ENCODE data around the gene GSTA4. TPM values are rescaled to one million over a fixed set of nuclear protein-coding genes. Genes with fewer than 3 reads are reported as not detected.

GSTA4 gene
- 30.3 TPM for polyA plus RNA-seq (2013, experiment 1 of 2; ENCODE audit: insufficient read length)
- polyA plus RNA-seq (2013, experiment 2 of 2; ENCODE audit: insufficient read length) = 35.8 TPM

- DNase-seq = peak; percentile 98
These were observed at the start of gene GSTA4 for GRCh38 chr6:52995089-52995912. Gene GSTA4 (minus strand): TSS chr6:52995284. CDS start chr6:52994243, 1,041 bp downstream.

DNA sequence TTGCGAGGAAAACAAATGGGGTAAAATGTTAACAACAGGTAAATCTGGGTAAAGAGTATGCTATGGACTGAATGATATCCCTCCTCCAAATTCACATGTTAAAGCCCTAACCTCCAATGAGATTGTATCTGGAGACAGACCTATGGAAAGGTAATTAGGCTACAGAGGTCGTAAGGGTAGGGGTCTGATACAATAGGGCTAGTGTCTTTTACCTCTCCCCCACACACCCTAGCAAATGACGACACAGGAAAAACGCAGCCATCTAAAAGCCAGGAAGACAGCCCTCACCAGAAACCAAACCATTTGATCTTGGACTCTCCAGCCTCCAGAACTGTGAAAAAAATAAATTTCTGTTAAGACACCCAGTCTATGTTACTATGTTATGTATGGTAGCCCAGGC lies 49.5 kb upstream of the GSTA4 start:
- DNase-seq = no peak

DNA sequence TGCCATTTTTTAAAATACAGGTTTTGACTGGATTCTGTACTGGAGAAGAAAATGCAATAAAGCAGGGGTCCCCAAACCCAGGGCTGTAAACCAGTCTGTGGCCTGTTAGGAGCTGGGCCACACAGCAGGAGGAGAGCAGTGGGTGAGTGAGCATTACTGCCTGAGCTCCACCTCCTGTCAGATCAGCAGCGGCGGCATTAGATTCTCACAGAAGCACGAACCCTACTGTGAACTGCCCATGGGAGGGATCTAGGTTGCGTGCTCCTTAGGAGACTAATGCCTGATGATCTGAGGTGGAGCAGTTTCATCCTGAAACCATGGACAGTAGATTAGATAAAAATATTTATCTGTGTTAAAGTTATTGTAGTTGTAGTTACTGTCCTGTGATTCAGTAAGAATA lies 49.0 kb upstream of the GSTA4 start:
- DNase-seq = peak; percentile 91

GRCh38 chr6:53043581-53043980 lies 48.5 kb upstream of the GSTA4 start:
- peak; percentile 91 for DNase-seq

GRCh38 chr6:53042112-53042511 lies 47.0 kb upstream of the GSTA4 start:
- peak; percentile 96 for DNase-seq

- peak; percentile 88 for DNase-seq
These were observed 46.3 kb upstream of the GSTA4 start for GRCh38 chr6:53041356-53041755.

- DNase-seq = no peak
These were observed 43.5 kb upstream of the GSTA4 start for GRCh38 chr6:53038596-53038995.

DNA sequence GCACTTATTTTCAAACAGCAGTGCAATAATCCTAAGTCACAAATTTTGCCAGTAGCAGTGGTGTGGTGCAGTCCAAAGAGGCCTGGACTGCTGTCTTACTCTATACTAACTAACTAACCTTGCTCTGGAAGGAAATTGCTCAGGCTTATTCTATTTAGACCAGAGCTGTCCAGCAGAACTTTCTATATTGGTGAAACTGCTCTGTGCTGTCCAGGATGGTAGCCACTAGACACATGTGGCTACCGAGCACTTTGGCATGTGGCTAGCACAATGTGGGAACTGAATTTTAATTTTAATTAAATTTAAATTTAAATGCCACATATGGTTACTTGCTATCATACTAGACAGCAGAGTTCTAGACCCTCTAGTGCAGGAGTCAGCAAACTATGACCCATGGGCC lies 43.1 kb upstream of the GSTA4 start:
- no peak for DNase-seq

GRCh38 chr6:53035549-53036213 lies 40.6 kb upstream of the GSTA4 start:
- no peak for DNase-seq

GRCh38 chr6:53033764-53034163 lies 38.7 kb upstream of the GSTA4 start:
- peak; percentile 59 for DNase-seq

GRCh38 chr6:53032849-53033248 lies 37.8 kb upstream of the GSTA4 start:
- peak; percentile 30 for DNase-seq

DNA sequence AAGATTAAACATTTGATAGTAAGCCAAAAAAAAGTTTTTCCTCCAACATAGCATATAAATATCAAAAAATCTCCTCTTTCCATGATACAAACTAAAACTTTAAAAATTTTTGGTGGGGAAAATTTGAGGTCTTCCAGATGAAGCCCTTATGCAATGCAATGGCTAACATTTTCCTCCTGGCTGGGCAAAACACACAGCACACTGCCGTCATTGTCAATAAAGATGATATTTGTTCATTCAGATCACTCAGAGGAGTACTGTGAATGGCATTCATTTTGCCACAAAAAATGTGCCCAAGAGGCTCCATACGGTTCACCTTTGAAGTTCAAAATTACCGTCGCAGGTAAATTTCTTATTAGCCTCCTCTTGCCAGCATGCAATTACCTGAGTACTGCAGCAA lies 36.2 kb upstream of the GSTA4 start:
- no peak for DNase-seq

DNA sequence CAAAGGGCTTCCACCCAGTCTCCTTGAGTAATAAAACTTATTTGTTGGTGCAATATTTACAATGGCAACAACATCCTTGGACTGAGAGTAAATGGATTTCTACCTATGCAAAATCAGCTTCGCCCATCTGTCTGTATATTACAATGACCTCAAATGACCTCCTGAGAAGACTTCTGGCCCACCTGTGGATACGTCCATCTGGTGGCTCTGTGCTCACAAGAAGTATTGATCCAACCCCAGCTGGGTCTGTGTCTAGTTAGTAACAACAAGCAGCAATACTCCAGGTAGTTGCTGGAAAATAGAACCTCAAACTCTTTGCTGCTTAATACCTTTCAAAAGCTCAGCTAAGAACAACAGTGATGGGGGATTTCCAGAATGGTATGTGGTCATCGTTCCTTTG lies 34.7 kb upstream of the GSTA4 start:
- no peak for DNase-seq

GRCh38 chr6:53029257-53029656 lies 34.2 kb upstream of the GSTA4 start:
- no peak for DNase-seq

GRCh38 chr6:53028467-53028866 lies 33.4 kb upstream of the GSTA4 start:
- no peak for DNase-seq

- DNase-seq = no peak
These were observed 32.1 kb upstream of the GSTA4 start for GRCh38 chr6:53027131-53027718.

DNA sequence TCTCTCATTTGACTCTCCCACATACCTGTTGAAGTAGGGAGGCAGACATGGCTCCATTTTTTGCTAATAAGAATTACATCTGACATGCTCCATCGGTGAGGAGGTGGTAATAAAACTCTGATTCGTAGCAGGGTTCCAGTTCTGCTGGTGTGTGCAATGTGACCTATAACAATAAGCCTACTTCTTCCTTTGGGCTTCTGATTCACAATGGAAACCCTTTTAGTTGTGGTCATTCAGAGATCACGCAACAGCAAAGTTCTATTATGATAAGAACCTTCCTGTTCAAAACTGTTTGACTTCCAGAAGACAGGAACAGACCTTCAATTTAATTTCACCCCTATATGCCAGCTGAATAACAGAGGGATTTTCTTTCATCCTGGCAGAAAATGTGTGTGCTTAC lies 31.4 kb upstream of the GSTA4 start:
- DNase-seq = no peak

DNA sequence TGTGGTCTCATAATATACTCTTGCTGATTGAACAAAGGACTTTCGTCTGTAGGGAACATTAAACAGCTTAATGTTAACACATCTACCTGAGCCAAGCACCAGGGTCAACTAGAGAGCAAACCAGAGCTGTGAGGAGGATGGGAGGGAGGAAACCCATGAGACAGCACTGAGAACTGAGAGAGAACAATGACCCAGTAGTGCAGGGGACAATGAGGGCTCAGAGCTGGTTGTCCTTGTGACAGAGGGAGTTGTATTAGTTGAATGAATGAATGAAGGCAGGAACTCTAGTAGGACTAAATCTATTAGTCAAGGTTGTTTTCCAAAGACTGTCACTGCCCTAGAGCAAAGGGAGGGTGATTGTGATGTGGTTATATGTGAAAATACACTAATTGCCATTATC lies 28.2 kb upstream of the GSTA4 start:
- no peak for DNase-seq

DNA sequence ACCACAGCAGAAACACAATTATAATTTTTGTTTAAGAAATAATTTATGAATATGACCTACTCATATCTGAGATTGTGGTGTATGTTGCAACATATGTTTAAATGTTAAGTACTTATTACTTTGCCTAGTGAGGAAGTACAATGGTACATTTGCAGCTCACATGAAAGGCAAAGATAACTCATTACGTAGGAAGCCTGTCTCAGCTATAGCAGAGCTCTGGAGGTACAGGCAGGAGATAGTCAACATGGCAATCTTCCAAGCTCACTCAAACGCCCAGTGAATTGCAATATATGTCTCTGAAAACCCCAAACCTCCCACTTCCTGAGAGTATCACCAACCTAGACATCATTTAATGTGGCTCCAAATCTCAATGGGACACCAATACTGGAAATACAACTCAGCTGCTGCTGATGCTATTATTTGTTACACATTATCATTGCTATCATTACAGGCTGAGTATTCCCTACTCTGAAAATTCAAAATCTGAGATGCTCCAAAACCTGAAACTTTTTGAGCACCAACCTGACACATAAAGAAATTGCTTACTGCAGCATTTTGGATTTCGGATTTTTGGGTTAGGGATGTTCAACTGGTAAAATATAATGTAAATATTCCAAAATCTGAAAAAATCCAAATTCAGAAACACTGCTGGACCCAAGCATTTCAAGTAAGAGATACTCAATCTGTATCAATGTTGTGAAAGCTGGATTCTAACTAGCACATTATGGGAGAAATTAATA lies 25.1 kb upstream of the GSTA4 start:
- no peak for DNase-seq

- no peak for DNase-seq
These were observed 23.4 kb upstream of the GSTA4 start for GRCh38 chr6:53018446-53018845.

DNA sequence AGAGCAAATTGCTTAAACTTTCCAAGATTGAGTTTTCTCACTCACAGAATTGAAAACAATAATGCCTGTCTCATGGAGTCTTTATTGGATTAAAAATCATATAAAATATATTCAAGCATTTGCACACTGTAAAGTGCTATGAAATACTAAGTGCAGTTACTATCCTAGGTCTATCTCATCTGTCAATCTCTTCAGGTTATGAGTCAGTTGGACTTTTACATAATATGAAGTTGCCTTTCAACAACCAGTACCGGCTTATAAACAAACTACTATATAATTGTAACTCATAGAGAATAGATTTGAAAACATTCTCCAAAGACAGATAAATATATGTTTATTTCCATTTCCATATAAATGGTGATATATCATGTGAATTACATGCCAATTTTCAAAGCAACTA lies 20.4 kb upstream of the GSTA4 start:
- no peak for DNase-seq

DNA sequence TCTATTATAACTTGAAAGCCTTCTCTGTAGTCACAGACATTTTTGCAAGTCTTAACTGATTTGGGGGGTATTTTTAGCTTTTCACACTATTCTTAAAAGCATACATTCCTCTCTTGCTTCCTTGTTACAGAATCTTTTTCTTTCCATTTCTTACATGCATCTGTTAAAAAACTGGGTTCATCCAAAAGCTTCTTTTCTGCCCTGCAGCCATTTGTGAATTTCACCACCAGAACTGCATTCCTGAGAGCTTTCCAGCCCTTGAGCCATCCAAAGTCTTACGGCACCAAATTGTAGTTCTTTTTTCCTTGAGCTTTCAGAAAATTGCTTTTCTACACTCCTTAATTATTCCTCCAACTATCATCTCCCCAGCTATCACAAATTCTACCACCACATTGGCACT lies 19.7 kb upstream of the GSTA4 start:
- DNase-seq = no peak

GRCh38 chr6:53014063-53014462 lies 19.0 kb upstream of the GSTA4 start:
- peak; percentile 40 for DNase-seq

Measured in fibroblast of skin of back (primary cell).